ENCODE measurements around the gene ALPP. TPM values are rescaled to one million over a fixed set of nuclear protein-coding genes. Genes with fewer than 3 reads are reported as not detected.

Gene ALPP
- total RNA-seq, 1 experiment from 2014 or later: 0.20 TPM

DNA sequence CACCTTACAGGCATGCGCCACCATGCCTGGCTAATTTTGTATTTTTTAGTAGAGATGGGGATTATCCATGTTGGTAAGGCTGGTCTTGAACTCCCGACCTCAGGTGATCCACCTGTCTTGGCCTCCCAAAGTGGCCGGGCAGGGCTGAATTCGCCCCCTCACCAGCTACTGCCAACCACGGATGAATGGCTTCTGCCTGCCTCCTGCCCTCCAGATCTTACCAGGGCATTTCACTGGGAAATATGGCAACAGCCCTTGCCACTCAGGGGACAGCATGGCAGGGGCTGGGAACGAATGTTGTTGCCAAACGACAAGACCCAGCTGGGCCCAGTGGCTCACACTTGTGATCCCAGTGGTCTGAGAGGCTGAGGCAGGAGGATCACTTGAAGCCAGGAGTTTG lies 1.8 kb upstream of the ALPP start (continued):
- TF ChIP-seq, protein P1, sequence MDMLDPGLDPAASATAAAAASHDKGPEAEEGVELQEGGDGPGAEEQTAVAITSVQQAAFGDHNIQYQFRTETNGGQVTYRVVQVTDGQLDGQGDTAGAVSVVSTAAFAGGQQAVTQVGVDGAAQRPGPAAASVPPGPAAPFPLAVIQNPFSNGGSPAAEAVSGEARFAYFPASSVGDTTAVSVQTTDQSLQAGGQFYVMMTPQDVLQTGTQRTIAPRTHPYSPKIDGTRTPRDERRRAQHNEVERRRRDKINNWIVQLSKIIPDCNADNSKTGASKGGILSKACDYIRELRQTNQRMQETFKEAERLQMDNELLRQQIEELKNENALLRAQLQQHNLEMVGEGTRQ (CRISPR knock-in tag; IDR thresholded peaks at IDR 0.05): no peak
- TF ChIP-seq ZNF263 (CRISPR knock-in tag; IDR thresholded peaks at IDR 0.05; ENCODE audit: low read depth) (no peak), TEAD1 (CRISPR knock-in tag; IDR thresholded peaks at IDR 0.05) (no peak), ZNF396 (CRISPR knock-in tag; IDR thresholded peaks at IDR 0.05; ENCODE audit: borderline replicate concordance) (no peak), HMGA2 (CRISPR knock-in tag; IDR thresholded peaks at IDR 0.05) (no peak)
- TF ChIP-seq, protein P2, sequence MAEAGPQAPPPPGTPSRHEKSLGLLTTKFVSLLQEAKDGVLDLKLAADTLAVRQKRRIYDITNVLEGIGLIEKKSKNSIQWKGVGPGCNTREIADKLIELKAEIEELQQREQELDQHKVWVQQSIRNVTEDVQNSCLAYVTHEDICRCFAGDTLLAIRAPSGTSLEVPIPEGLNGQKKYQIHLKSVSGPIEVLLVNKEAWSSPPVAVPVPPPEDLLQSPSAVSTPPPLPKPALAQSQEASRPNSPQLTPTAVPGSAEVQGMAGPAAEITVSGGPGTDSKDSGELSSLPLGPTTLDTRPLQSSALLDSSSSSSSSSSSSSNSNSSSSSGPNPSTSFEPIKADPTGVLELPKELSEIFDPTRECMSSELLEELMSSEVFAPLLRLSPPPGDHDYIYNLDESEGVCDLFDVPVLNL (CRISPR knock-in tag; IDR thresholded peaks at IDR 0.05; ENCODE audit: borderline replicate concordance, low read depth): no peak
- TF ChIP-seq, protein P3, sequence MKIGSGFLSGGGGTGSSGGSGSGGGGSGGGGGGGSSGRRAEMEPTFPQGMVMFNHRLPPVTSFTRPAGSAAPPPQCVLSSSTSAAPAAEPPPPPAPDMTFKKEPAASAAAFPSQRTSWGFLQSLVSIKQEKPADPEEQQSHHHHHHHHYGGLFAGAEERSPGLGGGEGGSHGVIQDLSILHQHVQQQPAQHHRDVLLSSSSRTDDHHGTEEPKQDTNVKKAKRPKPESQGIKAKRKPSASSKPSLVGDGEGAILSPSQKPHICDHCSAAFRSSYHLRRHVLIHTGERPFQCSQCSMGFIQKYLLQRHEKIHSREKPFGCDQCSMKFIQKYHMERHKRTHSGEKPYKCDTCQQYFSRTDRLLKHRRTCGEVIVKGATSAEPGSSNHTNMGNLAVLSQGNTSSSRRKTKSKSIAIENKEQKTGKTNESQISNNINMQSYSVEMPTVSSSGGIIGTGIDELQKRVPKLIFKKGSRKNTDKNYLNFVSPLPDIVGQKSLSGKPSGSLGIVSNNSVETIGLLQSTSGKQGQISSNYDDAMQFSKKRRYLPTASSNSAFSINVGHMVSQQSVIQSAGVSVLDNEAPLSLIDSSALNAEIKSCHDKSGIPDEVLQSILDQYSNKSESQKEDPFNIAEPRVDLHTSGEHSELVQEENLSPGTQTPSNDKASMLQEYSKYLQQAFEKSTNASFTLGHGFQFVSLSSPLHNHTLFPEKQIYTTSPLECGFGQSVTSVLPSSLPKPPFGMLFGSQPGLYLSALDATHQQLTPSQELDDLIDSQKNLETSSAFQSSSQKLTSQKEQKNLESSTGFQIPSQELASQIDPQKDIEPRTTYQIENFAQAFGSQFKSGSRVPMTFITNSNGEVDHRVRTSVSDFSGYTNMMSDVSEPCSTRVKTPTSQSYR (CRISPR knock-in tag; IDR thresholded peaks at IDR 0.05): no peak

DNA sequence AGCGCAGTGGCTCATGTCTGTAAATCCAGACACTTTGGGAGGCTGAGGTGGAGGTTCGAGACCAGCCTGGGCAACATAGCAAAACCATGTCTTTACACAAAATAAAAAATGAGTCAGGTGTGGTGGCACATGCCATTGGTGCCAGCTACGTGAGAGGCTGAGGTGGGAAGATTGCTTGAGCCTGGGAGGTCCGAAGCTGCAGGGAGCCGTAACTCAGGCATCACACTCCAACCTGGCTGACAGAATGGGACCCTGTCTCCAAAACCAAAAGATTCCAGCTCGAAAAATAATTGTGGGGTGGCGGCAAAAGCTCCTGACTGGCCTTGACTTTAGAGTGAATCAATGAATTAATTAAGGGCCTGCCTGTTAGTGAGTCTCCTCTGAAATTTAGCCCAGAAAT lies 1.2 kb upstream of the ALPP start:
- Mint-ChIP-seq H3K4me3 (no peak overlapping the region), H3K36me3 (no peaks in the 10 kb centered on the region), H3K9me3 (no peaks in the 10 kb centered on the region), H3K27ac (no peak overlapping the region), H3K27me3 (ENCODE audit: low read depth) (peaks cover 6% of the 10 kb centered on the region), H3K4me1 (peaks cover 19% of the 10 kb centered on the region)
- peak; percentile 5 for DNase-seq (ENCODE audit: low spot score)
- POLR2A ChIA-PET: no interaction called here
- CTCF ChIA-PET: interaction anchor here (0.7 to 6.1 kb wide), 3 partner anchors 10 to 62 kb away, joined by 3 to 48 read pairs (median 3); no protein-coding TSS in a partner anchor
- TF ChIP-seq, protein P4, sequence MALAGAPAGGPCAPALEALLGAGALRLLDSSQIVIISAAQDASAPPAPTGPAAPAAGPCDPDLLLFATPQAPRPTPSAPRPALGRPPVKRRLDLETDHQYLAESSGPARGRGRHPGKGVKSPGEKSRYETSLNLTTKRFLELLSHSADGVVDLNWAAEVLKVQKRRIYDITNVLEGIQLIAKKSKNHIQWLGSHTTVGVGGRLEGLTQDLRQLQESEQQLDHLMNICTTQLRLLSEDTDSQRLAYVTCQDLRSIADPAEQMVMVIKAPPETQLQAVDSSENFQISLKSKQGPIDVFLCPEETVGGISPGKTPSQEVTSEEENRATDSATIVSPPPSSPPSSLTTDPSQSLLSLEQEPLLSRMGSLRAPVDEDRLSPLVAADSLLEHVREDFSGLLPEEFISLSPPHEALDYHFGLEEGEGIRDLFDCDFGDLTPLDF (CRISPR knock-in tag; IDR thresholded peaks at IDR 0.05): no peak
- no peak for TF ChIP-seq CREM (CRISPR knock-in tag; IDR thresholded peaks at IDR 0.05)
- no peak for TF ChIP-seq EMX1 (CRISPR knock-in tag; IDR thresholded peaks at IDR 0.05)
- TF ChIP-seq GTF2I (CRISPR knock-in tag; conservative IDR thresholded peaks at IDR 0.05): no peak
- TF ChIP-seq TEAD1 (CRISPR knock-in tag; IDR thresholded peaks at IDR 0.05): no peak
- no peak for TF ChIP-seq JAZF1 (CRISPR knock-in tag; IDR thresholded peaks at IDR 0.05)
- TF ChIP-seq ELF4 (CRISPR knock-in tag; IDR thresholded peaks at IDR 0.05; ENCODE audit: low read depth): no peak
- no peak for TF ChIP-seq NFE2L1 (CRISPR knock-in tag; IDR thresholded peaks at IDR 0.05)
- TF ChIP-seq RELA (CRISPR knock-in tag; IDR thresholded peaks at IDR 0.05; ENCODE audit: borderline replicate concordance): no peak
- no peak for TF ChIP-seq FOXJ3 (CRISPR knock-in tag; IDR thresholded peaks at IDR 0.05; ENCODE audit: borderline replicate concordance)
- TF ChIP-seq, protein P2 (CRISPR knock-in tag; IDR thresholded peaks at IDR 0.05; ENCODE audit: borderline replicate concordance, low read depth): no peak
- TF ChIP-seq OVOL2 (CRISPR knock-in tag; IDR thresholded peaks at IDR 0.05; ENCODE audit: borderline replicate concordance): no peak
- TF ChIP-seq, protein P5, sequence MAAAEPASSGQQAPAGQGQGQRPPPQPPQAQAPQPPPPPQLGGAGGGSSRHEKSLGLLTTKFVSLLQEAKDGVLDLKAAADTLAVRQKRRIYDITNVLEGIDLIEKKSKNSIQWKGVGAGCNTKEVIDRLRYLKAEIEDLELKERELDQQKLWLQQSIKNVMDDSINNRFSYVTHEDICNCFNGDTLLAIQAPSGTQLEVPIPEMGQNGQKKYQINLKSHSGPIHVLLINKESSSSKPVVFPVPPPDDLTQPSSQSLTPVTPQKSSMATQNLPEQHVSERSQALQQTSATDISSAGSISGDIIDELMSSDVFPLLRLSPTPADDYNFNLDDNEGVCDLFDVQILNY (CRISPR knock-in tag; IDR thresholded peaks at IDR 0.05): no peak
- no peak for TF ChIP-seq FOXK1 (CRISPR knock-in tag; IDR thresholded peaks at IDR 0.05)
- TF ChIP-seq, protein P6, sequence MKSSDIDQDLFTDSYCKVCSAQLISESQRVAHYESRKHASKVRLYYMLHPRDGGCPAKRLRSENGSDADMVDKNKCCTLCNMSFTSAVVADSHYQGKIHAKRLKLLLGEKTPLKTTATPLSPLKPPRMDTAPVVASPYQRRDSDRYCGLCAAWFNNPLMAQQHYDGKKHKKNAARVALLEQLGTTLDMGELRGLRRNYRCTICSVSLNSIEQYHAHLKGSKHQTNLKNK (CRISPR knock-in tag; IDR thresholded peaks at IDR 0.05): no peak
- no peak for TF ChIP-seq KAT7 (CRISPR knock-in tag; IDR thresholded peaks at IDR 0.05; ENCODE audit: borderline replicate concordance)
- TF ChIP-seq, protein P7, sequence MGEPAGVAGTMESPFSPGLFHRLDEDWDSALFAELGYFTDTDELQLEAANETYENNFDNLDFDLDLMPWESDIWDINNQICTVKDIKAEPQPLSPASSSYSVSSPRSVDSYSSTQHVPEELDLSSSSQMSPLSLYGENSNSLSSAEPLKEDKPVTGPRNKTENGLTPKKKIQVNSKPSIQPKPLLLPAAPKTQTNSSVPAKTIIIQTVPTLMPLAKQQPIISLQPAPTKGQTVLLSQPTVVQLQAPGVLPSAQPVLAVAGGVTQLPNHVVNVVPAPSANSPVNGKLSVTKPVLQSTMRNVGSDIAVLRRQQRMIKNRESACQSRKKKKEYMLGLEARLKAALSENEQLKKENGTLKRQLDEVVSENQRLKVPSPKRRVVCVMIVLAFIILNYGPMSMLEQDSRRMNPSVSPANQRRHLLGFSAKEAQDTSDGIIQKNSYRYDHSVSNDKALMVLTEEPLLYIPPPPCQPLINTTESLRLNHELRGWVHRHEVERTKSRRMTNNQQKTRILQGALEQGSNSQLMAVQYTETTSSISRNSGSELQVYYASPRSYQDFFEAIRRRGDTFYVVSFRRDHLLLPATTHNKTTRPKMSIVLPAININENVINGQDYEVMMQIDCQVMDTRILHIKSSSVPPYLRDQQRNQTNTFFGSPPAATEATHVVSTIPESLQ (CRISPR knock-in tag; IDR thresholded peaks at IDR 0.05): no peak
- ATAC-seq: no peak
